GM12864 (cell line): Measurements from ENCODE around the gene GATA6.
A peak's percentile ranks its signal among the peaks of the same experiment; 100 is the strongest.

Experiments
- DNase-seq: peaks from one replicate; pipeline ENCODE4 v3.0.0-alpha.2; 2011; ENCODE audit warnings: low read depth
- H3K4me3 ChIP-seq: 2 replicates; pipeline ENCODE4 v1.5.1; 2011; ENCODE audit warnings: mild to moderate bottlenecking, low read depth, low read length, control low read depth
- TF ChIP-seq, protein P1 (sequence below): IDR thresholded peaks from 2 replicates; pipeline ENCODE4 v1.5.1; 2011; ENCODE audit warnings: low read depth, mild to moderate bottlenecking, moderate library complexity, low read length, control low read depth, inconsistent platforms; ENCODE audit errors: missing control alignments

Gene GATA6

DNA sequence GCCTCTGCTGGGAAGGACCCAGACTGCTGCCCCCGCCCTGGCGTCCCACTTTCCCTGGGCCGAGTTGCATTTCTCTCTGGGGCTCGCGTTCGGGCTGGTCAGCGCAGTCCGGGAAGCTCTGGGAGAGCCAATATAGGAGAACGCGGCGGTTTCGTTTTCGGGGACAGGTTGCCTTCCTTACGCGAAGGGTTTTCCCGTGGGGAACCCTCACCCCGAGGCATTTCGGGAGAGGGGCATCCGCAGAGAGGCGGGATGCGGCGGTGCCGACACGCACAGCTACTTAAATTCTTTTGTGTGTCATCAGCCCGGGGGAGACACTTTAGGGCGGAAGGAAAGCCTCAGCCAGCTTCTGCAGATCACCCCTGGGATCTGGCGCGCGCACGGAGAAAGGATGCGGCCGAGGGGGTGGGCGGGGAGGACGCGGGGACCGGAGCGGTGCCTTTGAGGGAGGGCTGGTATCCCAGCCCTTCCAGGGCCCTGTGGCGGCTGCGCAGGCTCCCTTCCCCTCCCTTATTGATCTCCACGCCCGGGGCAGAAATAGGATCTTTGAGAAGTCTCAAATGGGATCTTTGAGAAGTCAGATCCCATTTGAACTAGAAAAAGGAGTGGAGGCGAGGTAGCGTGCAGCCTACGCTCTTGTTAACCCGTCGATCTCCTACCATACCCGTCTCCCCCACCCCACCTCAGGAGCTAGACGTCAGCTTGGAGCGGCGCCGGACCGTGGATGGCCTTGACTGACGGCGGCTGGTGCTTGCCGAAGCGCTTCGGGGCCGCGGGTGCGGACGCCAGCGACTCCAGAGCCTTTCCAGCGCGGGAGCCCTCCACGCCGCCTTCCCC, 1.2 kb downstream of the GATA6 start:
- no peak for DNase-seq
- peak overlapping the region; percentile 43 for H3K4me3 ChIP-seq
- TF ChIP-seq, protein P1, sequence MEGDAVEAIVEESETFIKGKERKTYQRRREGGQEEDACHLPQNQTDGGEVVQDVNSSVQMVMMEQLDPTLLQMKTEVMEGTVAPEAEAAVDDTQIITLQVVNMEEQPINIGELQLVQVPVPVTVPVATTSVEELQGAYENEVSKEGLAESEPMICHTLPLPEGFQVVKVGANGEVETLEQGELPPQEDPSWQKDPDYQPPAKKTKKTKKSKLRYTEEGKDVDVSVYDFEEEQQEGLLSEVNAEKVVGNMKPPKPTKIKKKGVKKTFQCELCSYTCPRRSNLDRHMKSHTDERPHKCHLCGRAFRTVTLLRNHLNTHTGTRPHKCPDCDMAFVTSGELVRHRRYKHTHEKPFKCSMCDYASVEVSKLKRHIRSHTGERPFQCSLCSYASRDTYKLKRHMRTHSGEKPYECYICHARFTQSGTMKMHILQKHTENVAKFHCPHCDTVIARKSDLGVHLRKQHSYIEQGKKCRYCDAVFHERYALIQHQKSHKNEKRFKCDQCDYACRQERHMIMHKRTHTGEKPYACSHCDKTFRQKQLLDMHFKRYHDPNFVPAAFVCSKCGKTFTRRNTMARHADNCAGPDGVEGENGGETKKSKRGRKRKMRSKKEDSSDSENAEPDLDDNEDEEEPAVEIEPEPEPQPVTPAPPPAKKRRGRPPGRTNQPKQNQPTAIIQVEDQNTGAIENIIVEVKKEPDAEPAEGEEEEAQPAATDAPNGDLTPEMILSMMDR = no peak

DNA sequence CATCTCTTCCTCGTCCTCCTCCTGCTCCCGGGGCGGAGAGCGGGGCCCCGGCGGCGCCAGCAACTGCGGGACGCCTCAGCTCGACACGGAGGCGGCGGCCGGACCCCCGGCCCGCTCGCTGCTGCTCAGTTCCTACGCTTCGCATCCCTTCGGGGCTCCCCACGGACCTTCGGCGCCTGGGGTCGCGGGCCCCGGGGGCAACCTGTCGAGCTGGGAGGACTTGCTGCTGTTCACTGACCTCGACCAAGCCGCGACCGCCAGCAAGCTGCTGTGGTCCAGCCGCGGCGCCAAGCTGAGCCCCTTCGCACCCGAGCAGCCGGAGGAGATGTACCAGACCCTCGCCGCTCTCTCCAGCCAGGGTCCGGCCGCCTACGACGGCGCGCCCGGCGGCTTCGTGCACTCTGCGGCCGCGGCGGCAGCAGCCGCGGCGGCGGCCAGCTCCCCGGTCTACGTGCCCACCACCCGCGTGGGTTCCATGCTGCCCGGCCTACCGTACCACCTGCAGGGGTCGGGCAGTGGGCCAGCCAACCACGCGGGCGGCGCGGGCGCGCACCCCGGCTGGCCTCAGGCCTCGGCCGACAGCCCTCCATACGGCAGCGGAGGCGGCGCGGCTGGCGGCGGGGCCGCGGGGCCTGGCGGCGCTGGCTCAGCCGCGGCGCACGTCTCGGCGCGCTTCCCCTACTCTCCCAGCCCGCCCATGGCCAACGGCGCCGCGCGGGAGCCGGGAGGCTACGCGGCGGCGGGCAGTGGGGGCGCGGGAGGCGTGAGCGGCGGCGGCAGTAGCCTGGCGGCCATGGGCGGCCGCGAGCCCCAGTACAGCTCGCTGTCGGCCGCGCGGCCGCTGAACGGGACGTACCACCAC, 2.1 kb downstream of the GATA6 start:
- no peak overlapping the region for H3K4me3 ChIP-seq
- TF ChIP-seq, protein P1 = no peak
- DNase-seq = no peak

DNA sequence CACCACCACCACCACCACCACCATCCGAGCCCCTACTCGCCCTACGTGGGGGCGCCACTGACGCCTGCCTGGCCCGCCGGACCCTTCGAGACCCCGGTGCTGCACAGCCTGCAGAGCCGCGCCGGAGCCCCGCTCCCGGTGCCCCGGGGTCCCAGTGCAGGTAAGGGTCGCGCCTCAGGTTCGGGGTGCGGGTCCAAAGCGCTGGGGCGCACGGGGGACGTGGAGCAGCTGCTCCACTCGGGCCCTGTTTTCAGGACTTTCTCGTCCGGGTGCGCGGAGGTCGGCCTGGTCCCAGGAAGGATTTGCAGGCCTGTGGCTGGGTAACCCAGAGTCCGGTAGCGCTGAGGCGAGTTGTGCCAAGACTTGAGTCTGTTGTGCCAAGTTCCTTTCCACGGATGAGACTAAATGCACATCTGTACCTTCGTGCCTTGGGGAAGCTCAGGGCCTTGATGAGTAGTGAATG, 2.8 kb downstream of the GATA6 start:
- no peak for DNase-seq
- TF ChIP-seq, protein P1 = no peak
- H3K4me3 ChIP-seq = no peak overlapping the region

DNA sequence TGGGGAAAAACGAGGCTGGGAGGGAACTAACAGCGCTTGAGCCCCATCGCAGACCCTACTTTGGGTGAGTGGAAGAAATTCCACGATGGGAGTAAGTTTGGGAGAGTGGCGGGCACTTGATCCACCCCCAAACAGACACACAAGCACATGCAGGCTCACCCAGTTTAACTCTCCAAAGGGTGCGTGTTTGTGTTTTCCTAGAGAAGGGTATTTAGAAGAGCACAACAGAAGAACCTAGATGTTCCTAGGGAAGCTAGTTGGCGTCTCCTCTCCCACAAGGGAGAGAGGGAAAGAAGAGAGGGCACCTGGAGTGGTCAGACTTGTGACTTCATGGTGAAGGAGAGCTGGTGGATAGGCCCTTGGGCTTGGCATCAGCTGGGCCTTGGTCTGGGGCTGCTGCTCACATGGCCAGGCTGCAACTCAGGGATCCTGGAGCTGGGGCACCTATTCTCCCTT, 3.2 kb downstream of the GATA6 start:
- no peak overlapping the region for H3K4me3 ChIP-seq
- no peak for DNase-seq
- TF ChIP-seq, protein P1 = no peak

DNA sequence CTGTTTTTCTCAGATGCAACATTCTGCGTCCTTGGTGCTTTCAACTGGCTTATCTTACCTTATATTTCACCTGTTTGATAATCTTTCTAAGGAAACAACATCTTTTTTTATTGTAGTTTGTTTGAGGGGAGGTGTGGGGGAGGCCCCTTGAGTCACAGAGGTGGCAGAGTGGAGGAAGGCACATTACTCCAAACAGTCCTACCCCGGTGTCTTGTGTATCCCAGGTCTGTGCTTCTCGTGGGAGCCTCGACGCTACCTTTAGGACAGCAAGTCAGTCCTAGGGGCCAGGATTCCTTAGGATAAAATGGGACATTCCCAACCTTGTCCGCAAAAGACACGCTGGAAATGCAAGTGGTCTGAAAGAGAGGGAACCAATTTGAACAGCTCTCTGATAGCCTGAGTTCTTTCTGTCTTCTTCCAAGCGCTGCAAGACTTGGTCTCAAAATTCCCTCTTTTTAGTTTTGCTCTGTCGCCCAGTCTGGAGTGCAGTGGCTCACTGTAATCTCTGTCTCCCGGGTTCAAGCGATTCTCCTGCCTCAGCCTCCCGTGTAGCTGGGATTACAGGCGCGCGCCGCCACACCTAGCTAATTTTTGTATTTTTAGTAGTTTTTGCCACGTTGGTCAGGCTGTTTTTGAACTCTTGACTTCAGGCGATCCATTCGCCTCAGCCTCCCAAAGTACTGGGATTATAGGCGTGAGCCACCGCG, 4.0 kb downstream of the GATA6 start:
- no peak overlapping the region for H3K4me3 ChIP-seq
- TF ChIP-seq, protein P1 = no peak
- no peak for DNase-seq

DNA sequence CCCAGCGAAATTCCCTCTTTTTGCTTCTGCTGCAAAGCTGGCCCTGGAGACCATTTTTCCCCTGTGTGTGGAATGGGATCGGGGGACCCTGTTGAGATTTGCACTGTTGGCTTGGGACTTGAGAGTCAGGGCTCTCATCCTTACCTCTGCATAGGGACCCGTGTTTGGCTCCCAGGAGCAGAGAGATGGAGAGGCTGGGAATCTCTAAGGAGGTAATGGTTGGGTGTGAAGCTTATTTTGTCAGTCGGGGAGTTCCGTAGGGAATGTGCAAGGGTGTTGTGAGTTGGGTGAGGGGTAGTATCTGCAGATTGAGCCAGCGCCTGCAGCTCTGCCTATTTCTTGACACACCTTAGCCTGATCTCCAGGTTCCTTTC, 4.5 kb downstream of the GATA6 start:
- no peak overlapping the region for H3K4me3 ChIP-seq
- TF ChIP-seq, protein P1 = no peak
- DNase-seq = no peak
